Lower leg skin (tissue), 3 donors: ENCODE measurements around the gene SPIRE1.

Source experiments
- POLR2A ChIP-seq, 2 donors: fragments of 450-650 bp; IDR thresholded peaks; one replicate each; pipeline ENCODE4 v1.6.1; 2016 to 2017; ENCODE audit warnings: antibody characterized with exemption in 2 of 2, mild to moderate bottlenecking in 1 of 2, moderate library complexity in 1 of 2
- TF ChIP-seq, protein P1 (sequence below), 3 donors: fragments of 450-650 bp; IDR thresholded peaks; one replicate each; pipeline ENCODE4 v1.5.1; 2016; ENCODE audit warnings: antibody characterized with exemption in 3 of 3, mild to moderate bottlenecking in 3 of 3, moderate library complexity in 2 of 3

DNA sequence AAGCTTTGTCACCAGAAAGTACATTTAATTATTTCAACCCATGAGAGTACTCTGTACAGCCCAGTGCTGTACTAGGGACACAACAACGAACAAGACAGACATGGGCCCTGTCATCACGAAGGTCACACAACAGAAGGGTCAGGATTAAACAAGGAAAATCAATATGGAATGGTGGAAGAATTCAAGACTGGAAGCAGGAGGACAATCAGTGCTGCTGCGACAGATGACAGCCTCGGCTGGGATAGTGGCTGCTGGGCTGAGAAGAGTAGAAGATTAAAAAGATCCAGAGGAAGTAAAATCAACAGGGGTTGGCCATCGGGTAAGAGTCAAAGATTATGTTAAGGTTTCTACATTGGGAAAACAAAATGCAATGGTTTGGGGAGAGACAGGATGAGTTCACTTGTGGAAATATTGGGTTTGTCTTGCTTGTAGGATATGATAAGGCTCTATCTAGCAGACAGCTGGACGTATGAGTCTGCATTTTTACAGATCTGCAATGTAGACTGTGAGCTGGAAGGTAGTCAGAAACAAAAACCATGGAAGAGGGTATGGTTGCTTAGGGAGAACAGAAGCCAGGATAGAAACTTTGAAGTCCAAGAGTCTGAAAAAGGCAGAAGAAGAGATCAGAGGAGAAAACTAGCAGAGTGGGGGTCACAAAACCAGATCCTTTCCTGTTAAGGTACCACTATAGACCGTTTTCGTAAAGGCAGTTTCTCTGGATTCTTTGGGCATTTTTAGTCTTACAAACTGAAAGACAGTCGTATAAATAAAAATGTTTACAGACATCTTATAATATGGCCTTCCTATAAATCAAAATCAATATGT lies 166.1 kb downstream of the SPIRE1 start:
- no peak for TF ChIP-seq POLR2A (IDR thresholded peaks at IDR 0.05)
- TF ChIP-seq, protein P1, sequence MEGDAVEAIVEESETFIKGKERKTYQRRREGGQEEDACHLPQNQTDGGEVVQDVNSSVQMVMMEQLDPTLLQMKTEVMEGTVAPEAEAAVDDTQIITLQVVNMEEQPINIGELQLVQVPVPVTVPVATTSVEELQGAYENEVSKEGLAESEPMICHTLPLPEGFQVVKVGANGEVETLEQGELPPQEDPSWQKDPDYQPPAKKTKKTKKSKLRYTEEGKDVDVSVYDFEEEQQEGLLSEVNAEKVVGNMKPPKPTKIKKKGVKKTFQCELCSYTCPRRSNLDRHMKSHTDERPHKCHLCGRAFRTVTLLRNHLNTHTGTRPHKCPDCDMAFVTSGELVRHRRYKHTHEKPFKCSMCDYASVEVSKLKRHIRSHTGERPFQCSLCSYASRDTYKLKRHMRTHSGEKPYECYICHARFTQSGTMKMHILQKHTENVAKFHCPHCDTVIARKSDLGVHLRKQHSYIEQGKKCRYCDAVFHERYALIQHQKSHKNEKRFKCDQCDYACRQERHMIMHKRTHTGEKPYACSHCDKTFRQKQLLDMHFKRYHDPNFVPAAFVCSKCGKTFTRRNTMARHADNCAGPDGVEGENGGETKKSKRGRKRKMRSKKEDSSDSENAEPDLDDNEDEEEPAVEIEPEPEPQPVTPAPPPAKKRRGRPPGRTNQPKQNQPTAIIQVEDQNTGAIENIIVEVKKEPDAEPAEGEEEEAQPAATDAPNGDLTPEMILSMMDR (IDR thresholded peaks at IDR 0.05): no peak
